ENCODE data around the gene PMVK. TPM values are rescaled to one million over a fixed set of nuclear protein-coding genes. Genes with fewer than 3 reads are reported as not detected.
A peak's percentile ranks its signal among the peaks of the same experiment; 100 is the strongest.

PMVK gene
- polyA plus RNA-seq, 1 donor, result 34.9 TPM

DNA sequence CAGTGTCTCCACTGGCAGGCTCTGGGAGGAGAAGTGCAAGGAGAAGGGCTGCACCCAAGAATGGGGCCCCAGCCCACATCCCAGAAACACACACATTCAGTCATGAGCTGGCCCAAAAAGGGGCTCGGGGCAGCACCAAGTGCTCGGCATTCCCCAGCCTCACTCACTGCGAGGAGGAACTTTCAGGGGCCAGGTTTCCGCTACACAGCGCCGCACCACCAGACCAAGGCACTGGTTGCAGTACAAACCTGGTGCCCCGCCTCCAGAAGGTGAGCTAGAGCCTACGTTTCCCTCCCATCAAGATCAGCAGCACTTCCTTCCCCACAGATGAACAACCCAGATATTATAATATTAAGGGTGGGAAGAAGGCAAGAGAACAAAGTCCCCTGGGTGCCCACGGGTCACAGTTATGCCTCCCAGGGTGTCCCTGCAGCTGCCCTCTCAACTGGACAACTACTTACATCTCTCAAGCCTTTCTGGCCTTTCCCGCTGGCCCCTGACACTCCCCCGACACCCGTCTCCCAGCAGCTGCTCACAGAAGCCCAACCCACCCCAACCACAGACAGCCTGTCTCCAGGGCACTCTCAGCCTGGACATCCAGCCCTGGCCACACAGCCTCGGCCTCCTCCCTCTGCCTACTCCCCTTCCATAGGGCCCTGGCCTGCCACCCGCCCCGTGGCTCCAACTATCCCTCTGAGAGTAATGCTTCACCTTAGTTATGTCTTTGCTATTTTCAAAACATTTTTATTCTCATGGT lies 15.6 kb upstream of the PMVK start:
- no peak for DNase-seq

DNA sequence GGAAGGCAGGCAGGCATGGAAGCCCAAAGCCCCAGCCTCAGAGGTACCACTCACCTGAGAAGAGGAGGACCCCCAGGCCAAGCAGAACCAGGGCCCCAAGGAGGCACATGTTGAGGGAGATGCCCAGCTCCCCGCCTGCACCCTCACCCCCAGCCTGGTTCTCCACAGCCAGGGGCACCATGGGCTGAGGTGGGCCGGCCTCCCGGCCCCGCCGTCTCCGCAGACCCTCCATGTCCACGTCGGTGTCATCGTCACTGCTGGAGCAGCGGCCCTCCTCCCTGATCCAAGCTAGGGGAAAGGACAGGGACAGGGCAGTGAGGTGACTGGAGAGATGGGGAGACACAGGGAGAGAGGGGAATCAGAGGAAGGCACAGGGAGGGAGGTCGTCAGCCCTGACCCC lies 11.6 kb upstream of the PMVK start:
- no peak for DNase-seq

DNA sequence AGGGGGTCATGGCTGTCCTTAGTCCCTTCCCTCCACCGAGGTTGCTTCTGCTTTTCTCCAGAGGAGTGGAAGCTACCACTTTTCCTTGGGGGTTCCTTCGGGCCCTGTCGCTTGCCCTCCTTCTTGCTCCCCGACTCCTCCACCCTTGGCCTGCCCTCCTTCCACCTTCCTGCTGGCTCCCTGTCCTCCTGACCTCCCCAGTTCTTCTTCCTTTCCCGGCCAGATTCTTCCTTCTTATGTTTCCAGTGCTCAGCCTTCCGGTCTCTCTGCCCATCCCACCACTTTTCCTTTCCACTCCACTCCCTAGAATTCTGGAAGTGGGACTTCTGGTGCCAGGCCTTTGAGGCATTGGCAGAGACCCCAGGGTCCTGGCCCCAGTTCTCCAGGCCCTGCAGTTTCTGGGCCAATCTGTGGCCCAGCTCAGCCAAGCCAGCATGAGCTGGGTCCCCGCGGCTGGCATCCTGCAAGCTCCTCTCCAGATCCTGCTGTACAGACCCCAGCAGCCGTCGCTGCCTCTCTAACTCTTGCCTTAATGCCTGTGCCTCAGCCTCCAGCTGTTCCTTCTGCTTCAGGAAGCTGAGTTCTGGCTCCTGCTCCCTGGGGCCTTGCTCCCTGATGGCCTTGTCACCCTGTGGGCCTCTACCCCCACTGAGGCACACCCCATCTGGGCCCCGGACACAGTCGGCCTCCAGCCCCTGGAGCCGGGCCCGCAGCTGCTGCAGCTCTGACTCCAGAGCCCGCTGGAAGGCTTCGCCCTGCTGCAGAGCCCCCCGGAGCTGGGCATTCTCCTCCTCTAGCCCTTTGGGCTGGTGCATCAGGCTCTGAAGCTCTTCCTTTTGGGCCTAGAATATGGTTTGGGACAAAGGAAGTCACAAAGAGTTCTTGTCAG lies 9.7 kb upstream of the PMVK start:
- no peak for DNase-seq

DNA sequence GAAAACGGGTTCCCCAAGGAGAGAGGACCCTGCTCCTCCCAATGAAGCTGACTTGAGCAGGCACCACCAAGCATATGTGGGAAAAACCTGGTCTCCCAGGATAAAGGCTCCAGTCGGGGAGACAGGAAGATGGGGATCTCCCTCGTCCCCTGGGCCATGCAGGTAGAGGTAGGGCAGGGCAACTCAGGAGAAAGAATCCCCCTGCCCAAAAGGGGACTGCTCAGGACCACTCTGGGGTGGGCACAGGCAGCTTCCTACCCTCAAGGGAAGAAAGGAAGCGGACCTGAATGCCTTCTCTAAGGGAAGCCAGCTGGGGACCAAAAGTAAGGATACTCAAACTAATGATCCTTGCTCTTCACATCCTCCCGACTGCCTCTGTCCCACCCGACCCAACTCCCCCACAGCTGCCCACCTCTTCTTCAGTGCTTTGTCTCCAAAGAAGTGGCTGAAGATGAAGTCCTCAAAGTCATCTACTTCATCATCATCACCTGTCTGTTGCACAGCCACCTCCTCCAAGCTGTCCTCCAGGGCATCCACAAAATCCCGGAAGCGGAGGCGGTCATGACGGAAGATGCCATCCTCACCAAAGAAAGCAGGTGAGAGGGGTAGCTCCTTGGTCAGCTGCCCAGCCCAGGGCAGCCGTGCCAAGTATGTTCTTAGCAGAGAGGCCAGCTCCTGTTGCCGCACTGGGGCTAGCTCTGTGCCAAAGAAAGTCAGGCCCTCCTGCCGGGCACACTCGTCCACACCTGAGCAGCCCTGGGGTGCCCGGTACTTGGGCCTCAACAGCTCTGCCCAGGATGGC lies 8.8 kb upstream of the PMVK start:
- no peak for DNase-seq

DNA sequence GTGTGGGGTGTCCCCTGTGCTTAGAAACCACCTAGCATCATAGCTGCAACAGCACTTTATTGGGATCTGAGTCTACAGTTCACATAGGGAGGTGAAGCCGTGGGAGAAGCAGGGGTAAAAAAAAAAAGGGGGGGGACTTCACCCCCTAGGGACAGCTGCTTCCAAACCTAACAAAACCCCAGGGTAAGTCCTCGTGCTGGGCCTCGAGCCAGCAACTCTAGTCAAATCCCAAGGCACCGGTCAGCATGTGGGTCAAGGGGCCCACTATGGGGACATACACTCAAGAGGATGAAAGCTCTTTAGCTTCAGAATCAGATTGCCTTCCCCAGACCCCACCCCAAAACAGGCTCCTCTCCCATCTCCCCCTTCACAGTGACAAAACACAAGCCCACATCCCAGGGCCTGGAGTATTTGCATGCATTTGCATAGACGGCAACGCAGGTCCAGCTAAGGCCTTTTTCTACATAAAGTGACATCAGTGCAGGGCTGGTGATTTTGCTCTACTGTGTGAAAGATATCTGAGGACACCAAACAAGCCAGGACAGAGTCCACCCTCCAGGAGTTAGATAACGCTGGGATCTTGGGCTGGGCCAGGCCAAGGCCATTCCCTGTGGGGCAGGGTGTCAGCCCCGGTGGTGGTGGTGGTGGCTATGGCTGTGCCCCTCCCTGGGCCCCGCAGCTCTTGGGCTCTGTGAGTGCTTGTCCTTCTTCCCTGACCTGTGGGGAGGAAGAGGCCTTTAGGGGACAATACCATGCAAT lies 8.1 kb upstream of the PMVK start:
- DNase-seq, result no peak

DNA sequence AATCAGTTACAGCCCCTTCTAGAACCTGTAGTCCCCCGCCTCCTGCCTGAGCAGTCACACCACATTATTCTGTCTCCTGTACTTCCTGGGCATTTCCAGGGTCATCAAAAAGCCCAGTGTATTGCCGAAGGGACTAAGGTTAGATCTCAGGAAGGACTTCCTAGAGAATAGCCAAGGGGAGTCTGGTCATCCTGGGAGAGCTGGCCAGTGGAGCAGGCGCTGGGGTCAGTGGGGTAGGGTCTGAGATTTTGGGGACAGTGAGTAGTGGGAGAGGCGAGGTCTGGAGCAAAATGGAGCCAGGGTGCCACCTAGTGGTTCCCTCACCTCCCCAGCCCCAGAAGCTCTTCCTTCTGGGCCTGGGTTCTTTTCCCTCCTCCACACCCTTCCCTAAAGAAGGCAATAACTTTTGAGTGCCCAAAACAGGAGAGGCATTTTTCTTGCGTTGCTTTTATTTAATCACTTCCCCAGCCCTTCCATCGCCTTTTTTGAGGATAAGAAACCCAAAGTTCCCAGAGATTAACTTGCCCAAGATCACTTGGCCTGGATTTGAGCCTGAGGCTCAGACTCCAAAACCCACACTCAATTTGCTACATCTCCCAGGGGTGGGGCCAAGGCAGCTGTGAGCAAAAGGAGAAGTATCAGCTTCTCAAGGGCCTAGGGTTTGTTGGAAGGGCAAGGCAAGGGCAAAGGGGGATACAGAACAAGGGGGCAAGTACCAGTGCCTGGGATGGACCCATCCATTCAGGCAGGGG lies 7.3 kb upstream of the PMVK start:
- no peak for DNase-seq

DNA sequence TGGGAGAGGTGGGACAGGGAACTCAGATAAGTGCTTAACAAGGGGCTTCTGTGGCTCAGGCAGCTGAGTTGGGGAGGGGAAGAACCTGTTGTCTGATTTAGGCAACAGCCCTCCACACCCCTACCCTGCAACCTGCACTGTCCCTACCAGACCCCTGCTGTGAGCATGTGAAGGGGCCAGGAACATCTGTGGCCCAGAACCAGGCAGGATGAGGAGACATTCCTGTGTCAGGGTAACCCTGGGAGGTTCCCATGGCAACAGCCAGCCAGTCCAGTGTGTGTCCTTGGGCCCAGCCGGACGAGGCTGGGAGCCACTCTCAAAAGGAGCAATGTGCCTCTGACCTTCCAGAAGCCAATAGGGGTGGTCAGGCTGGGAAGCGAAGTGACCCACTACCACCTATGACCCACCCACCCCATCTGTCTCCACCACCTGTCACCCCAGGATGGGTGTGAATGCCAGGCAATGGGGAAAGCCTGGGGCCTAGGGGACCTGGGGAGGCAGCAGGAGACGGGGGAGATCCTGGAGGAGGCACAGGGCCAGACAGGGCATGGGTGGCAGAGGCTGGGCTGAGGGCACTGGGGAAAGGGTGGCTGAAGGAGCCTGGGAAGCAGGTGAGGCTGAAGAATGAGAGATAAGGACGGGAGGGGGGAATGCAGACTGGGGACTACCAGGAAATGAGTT lies 5.0 kb upstream of the PMVK start:
- DNase-seq, result no peak

DNA sequence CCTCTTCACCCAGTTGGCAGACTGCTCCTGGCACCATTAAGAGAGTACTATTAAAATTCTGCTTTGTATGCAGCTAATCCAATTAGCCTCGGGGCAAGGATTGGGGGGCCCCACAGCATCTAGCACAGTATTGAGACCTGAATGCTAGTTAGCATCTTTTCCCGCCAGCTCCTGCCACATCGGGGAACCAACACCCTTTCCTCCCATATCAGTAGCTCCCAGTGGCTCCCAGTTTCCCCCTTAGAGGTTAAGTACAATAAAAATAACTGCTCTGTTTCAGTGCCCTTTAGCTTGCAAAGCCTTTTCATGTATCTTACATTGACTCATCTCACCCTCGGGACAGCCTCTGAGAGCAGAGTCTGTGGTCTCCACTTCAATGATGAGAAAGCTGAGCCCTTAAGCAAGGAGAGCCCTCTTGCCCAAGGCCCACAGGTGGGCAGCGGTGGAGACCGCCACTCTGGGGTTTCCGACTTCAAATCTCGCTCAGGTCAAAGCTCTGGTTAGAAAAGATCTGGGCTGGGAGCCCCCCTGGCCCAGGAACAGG lies 4.2 kb upstream of the PMVK start:
- no peak for DNase-seq

DNA sequence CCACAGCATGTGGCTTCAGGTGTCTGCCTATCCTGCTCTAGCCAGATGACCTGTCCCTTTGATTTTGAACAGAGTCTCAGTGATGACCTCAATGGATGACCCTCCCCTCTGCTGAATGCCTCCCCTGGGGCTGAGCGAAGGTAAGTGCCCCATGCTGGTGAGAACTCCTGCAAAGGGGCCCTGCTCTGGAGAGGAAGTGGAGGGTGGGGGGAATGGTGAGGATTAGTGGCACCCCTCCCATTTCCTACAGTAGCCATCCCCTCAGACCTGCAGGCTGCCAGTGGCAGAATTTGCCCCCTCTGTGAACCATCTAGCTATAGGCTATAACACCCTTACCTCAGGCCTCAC lies 3.7 kb upstream of the PMVK start:
- no peak for DNase-seq

DNA sequence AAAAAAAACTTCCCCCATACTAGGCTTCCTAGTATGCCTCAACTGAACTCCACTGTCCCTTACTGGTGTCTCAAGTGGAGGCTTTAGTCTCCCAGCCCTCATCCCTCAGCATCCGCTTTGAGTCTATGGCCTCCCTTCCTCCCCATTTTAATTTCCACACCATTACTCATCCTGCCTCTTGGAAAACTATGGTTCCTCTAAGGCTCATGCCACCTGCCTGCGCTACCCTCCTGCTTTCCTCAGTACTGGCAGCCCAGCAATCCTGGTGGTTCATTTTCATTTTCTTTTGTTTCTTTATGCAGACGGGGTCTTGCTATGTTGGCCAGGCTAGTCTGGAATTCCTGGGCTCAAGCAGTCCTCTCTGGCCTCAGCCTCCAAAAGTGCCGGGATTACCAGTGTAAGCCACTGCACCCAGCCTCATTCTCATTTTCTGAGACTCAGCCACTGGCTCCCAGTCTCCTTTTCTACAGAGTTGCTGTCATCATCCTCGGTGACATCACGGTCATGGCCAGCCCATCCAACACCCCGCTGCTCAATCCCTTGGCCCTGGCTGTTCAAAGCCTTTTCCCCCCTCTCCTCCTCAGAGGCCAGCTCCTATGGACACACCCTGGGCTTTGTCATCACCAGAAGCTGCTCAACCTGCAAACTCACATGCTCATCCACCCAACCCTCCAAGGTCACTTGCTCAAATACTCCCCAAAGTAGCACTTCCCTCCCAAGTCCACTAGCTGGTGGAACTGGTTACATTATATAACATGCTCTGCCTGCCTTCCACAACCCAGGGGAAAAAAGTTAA lies 2.3 kb upstream of the PMVK start:
- no peak for DNase-seq

DNA sequence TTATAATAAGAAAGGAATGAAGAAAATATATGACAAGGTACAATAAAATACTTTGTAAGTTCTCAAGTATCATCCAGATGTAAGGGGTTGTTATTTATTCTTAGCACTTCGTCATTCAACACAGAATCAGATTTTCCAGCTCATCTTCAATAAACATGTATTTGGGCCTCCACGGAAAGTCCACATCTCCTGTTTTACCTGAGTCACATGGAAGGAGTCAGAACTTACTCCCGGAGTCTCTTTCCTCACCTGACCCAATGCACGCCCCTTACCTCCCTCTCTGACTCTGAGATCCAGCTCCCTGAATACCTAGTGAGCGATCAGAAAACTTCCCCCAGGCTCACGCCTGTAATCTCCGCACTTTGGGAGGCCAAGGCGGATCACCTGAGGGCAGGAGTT lies 1.5 kb upstream of the PMVK start:
- no peak for DNase-seq

DNA sequence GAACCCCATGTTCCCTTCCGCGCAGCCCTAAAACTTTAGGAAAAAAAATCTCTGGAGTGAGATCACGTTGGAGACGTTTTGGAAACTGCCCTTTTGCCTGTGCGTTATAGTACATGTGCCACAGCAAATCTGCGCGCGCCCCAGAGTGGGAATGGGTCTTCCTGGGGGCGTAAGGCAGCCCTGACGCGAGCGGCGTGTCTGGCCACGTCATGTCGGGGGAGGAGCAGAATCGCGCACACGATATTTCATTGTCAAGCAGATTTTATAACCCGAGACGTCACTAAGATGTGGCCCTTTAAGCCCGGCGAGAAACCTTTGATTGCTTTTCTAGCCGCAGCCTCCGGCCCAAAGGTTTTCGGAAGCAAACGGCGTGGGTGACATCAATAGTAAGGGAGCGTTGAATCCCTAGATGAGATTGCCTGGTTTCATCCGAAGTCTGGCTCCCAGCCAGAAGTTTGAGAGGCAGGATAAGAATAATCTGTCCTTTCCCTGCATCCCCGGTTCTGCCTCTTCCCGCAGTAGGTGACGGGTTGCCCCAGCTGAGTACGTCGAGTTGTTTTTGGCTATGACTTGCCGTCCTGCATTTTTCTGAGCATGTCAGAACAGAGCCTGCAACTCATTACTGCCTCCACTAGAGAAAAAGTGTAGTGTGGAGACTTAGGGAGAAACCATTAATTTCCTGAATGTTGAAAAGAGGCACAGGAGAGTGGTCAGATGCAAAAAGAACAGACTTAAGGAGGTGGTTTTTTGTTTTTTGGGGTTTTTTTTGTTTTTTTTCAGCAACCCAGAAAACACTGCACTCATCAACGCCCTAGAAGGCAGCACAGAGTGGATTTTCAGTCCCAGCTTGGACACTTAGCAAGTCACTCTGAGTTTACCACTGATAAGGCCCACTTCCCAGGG lies 817 bp upstream of the PMVK start:
- DNase-seq, result peak; percentile 94

DNA sequence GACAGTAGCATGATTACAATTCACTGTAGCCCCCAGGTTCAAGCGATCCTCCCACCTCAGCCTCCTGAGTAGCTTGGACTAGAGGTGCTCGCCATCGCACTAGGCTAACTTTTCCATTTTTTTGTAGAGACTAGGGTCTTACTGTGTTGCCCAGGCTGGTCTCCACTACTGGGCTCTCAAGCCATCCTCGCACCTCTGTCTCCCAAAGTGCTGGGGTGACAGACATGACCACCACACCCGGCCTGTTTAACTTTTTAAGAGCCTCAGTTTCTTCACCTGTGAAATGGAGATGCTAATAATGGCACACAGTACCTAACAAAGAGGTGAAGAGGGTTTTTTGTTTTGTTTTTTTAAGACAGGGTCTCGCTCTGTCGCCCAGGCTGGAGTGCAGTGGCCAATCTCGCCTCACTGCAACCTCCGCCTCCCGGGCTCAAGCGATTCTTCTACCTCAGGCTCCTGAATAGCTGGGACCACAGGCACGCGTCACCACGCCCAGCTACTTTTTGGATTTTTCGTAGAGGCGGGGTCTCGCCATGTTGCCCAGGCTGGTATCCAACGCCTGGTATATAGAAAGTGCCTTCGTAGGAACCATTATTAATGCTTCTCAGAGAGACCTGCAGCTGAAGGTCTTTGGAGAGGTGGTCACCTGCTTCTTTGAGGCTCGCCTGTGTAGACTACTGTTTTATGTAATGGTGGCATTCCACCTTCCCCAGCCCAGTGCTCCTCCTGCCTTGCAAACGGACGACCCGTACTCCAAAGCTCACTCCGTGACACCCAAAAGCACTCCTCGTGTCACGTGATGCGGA lies 567 bp downstream of the PMVK start:
- DNase-seq, result no peak

DNA sequence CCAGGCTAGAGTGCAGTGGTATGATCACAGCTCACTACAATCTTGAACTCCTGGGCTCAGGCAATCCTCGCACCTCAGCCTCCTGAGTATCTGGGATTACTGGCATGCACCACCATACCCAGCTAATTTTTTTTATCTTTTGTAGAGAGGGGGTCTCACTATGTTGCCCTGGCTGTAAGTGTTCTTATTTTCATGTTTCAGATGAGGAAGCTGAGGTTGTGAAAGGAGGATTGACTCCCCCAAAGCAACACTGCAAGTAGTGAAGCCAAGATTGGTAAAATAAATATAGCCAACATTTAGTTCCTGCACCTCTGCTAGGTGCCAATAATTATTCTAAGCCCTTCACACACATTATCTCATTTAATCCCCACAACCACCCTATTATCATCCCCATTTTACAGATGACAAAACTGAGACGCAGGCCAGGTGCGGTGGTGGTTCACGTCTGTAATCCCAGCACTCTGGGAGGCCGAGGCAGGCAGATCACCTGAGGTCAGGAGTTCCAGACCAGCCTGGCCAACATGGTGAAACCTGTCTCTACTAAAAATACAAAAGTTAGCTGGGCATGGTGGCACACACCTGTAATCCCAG lies 2.1 kb downstream of the PMVK start:
- no peak for DNase-seq

DNA sequence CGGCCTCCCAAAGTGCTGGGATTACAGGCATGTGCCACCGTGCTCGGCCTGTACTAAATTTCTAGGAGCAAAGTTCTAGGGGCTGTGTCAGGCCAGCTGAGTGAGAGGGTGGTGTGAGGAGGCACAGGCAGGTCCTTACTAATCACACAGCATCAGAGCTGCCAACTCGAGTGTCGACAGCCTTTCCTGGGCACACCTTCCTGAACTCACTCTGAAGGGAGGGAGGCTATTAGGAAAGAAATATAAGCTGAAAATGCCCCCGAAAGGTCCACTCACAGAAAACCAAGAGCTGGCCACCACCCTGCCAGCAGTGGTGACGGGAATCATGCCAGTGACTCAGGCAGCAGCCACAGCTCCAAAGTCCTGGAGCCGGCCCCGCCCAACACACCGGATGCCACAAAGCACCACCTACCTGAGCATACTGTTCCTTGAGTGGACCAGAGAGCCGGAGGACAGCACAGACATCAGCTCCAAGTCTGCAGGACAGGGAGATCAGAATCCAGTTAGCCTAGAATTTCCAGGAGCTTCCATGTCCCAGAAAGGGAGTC lies 4.5 kb downstream of the PMVK start:
- no peak for DNase-seq

DNA sequence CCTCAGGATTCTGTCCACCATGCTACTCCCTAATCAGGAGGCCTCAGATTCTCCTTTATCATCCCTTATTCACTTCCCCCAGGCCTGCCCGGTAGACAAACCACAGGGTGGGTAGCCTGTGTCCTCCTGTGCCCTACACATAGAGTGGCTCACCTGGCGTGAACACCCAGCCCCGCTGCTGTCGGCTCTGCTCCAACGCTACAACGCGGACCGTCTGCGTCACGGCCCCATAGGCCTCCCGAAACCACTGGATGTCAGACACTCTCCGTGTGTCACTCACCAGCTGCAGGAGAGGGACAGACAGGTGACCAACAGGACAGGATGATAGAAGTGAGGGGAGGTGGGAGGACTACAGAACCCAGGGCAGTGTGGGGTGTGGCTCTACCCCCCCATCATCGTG lies 10.3 kb downstream of the PMVK start:
- DNase-seq, result no peak

Measured in left kidney (tissue), 2 donors.